H9 (cell line): ENCODE measurements around the gene RGS9. TPM values are rescaled to one million over a fixed set of nuclear protein-coding genes. Genes with fewer than 3 reads are reported as not detected.

ENCODE experiments used
- DNase-seq: peaks from one replicate; pipeline ENCODE4 v3.0.0-alpha.2; 2017
- H2AFZ ChIP-seq: one replicate; pipeline ENCODE4 v1.6.1; 2013; ENCODE audit warnings: mild to moderate bottlenecking, low read length, control low read depth, moderate library complexity
- H2AK5ac ChIP-seq: 2 replicates; pipeline ENCODE4 v1.6.1; 2013; ENCODE audit warnings: low read length, control low read depth, mixed read lengths; ENCODE audit not compliant: insufficient read length
- H2BK120ac ChIP-seq: one replicate; pipeline ENCODE4 v1.6.1; 2013; ENCODE audit warnings: low read depth, mild to moderate bottlenecking, low read length, control low read depth, inconsistent platforms; ENCODE audit not compliant: poor library complexity, severe bottlenecking
- H2BK12ac ChIP-seq: 2 replicates; pipeline ENCODE4 v1.6.1; 2013; ENCODE audit warnings: low read length, control low read depth, mixed read lengths, low read depth; ENCODE audit not compliant: insufficient read length
- H2BK15ac ChIP-seq: 2 replicates; pipeline ENCODE4 v1.6.1; 2013; ENCODE audit warnings: low read depth, low read length, control low read depth
- H2BK20ac ChIP-seq: one replicate; pipeline ENCODE4 v1.6.1; 2013; ENCODE audit warnings: low read depth, mild to moderate bottlenecking, low read length, control low read depth, inconsistent platforms; ENCODE audit not compliant: poor library complexity, severe bottlenecking
- H2BK5ac ChIP-seq: 2 replicates; pipeline ENCODE4 v1.6.1; 2013; ENCODE audit warnings: low read length, control low read depth, mixed read lengths; ENCODE audit not compliant: insufficient read length
- H3K14ac ChIP-seq: 2 replicates; pipeline ENCODE4 v1.6.1; 2013; ENCODE audit warnings: low read length, control low read depth; ENCODE audit not compliant: insufficient read depth
- H3K18ac ChIP-seq: 2 replicates; pipeline ENCODE4 v1.6.1; 2013; ENCODE audit warnings: low read depth, mild to moderate bottlenecking, mixed read lengths, low read length, control low read depth; ENCODE audit not compliant: insufficient read length
- H3K23ac ChIP-seq: 2 replicates; pipeline ENCODE4 v1.6.1; 2013; ENCODE audit warnings: low read length, control low read depth, mixed read lengths, low read depth; ENCODE audit not compliant: insufficient read length
- H3K23me2 ChIP-seq: 2 replicates; pipeline ENCODE4 v1.6.1; 2013; ENCODE audit warnings: low read depth, mild to moderate bottlenecking, mixed read lengths, low read length, control low read depth; ENCODE audit not compliant: insufficient read length, poor library complexity, severe bottlenecking
- H3K27ac ChIP-seq: 2 replicates; pipeline ENCODE4 v1.5.1; 2013; ENCODE audit warnings: low read length, control low read depth, mixed read lengths, low read depth; ENCODE audit not compliant: insufficient read length
- H3K27me3 ChIP-seq: 2 replicates; pipeline ENCODE4 v1.6.1; 2013; ENCODE audit warnings: low read length, control low read depth, inconsistent platforms; ENCODE audit not compliant: insufficient read depth
- H3K4ac ChIP-seq: 2 replicates; pipeline ENCODE4 v1.6.1; 2013; ENCODE audit warnings: low read depth, mild to moderate bottlenecking, control low read depth, inconsistent platforms, low read length, moderate library complexity
- H3K4me1 ChIP-seq: 2 replicates; pipeline ENCODE4 v1.6.1; 2013; ENCODE audit warnings: low read length, control low read depth, inconsistent platforms; ENCODE audit not compliant: insufficient read depth
- H3K4me2 ChIP-seq: 2 replicates; pipeline ENCODE4 v1.6.1; 2013; ENCODE audit warnings: low read length, control low read depth, mixed read lengths; ENCODE audit not compliant: insufficient read length, insufficient read depth
- H3K56ac ChIP-seq: 2 replicates; pipeline ENCODE4 v1.6.1; 2013; ENCODE audit warnings: low read depth, mild to moderate bottlenecking, mixed read lengths, low read length, control low read depth; ENCODE audit not compliant: insufficient read length
- H3K79me1 ChIP-seq: 2 replicates; pipeline ENCODE4 v1.6.1; 2013; ENCODE audit warnings: low read depth, mild to moderate bottlenecking, moderate library complexity, low read length, control low read depth, inconsistent platforms; ENCODE audit not compliant: insufficient read depth, poor library complexity, severe bottlenecking
- H3K79me2 ChIP-seq: 2 replicates; pipeline ENCODE4 v1.6.1; 2013; ENCODE audit warnings: low read length, control low read depth, inconsistent platforms; ENCODE audit not compliant: insufficient read depth
- H3K9ac ChIP-seq: 2 replicates; pipeline ENCODE4 v1.6.1; 2013; ENCODE audit warnings: low read length, control low read depth, mixed read lengths; ENCODE audit not compliant: insufficient read length; ENCODE audit errors: extremely low read depth
- H3K9me3 ChIP-seq: one replicate; pipeline ENCODE4 v1.6.1; 2013; ENCODE audit warnings: low read depth, low read length, inconsistent platforms; ENCODE audit not compliant: control insufficient read depth
- H3T11ph ChIP-seq: one replicate; pipeline ENCODE4 v1.6.1; 2013; ENCODE audit warnings: mild to moderate bottlenecking, low read length, control low read depth, inconsistent platforms
- H4K20me1 ChIP-seq: one replicate; pipeline ENCODE4 v1.6.1; 2013; ENCODE audit not compliant: control insufficient read depth, insufficient read length, insufficient read depth
- H4K5ac ChIP-seq: 2 replicates; pipeline ENCODE4 v1.6.1; 2013; ENCODE audit warnings: low read depth, mild to moderate bottlenecking, mixed read lengths, low read length, control low read depth; ENCODE audit not compliant: insufficient read length
- H4K8ac ChIP-seq: replicated peaks from 2 replicates; pipeline ENCODE4 v1.6.1; 2013; ENCODE audit warnings: low read length, control low read depth, mixed read lengths, low read depth; ENCODE audit not compliant: insufficient read length
- H4K91ac ChIP-seq: 2 replicates; pipeline ENCODE4 v1.6.1; 2013; ENCODE audit warnings: low read depth, mild to moderate bottlenecking, moderate library complexity, mixed read lengths, low read length, control low read depth; ENCODE audit not compliant: insufficient read length
- H3K27ac Mint-ChIP-seq, 3 experiments: 2 replicates in 2 of 3; 3 replicates in 1 of 3; pipeline ENCODE4 v1.8.0; 2020 to 2021; ENCODE audit warnings: mixed read lengths in 3 of 3, mild to moderate bottlenecking in 1 of 3, moderate library complexity in 1 of 3
- H3K27me3 Mint-ChIP-seq: 2 replicates; pipeline ENCODE4 v1.8.0; 2021; ENCODE audit warnings: low read depth, mild to moderate bottlenecking, moderate library complexity, mixed read lengths
- H3K36me3 Mint-ChIP-seq, 3 experiments: 2 replicates in 2 of 3; 3 replicates in 1 of 3; pipeline ENCODE4 v1.8.0; 2020 to 2021; ENCODE audit warnings: low read depth in 3 of 3, mixed read lengths in 3 of 3; ENCODE audit not compliant: insufficient read depth in 1 of 3
- H3K4me1 Mint-ChIP-seq, 2 experiments: 2 replicates each; pipeline ENCODE4 v1.8.0; 2020; ENCODE audit warnings: mixed read lengths in 2 of 2
- H3K4me3 Mint-ChIP-seq, 2 experiments: 2 replicates in 1 of 2; 3 replicates in 1 of 2; pipeline ENCODE4 v1.8.0; 2020 to 2021; ENCODE audit warnings: mild to moderate bottlenecking in 2 of 2, mixed read lengths in 2 of 2, moderate library complexity in 1 of 2
- H3K9me3 Mint-ChIP-seq, 2 experiments: 2 replicates in 1 of 2; 3 replicates in 1 of 2; pipeline ENCODE4 v1.8.0; 2020; ENCODE audit warnings: mild to moderate bottlenecking in 2 of 2, mixed read lengths in 2 of 2, moderate library complexity in 1 of 2
- WGBS: extraction: QIAGEN DNeasy Blood & Tissue Kit; methylation state at CpG from one replicate; pipeline ENCODE4 v1.1.7; 2013; ENCODE audit warnings: missing lambda C conversion rate, low lambda C conversion rate, mixed read lengths; ENCODE audit not compliant: insufficient read length; ENCODE audit errors: extremely low coverage; 5-methylcytosine and 5-hydroxymethylcytosine counted together
- total RNA-seq: library from RNA; stranded (reverse); gene quantifications from 2 replicates; pipeline ENCODE4 v1.2.1, GENCODE V29; 2021
- TF ChIP-seq, protein P1 (sequence below): fragments of 200-600 bp; sonication (generic); conservative IDR thresholded peaks from 3 replicates; pipeline ENCODE4 v1.8.0; 2021; ENCODE audit warnings: antibody characterized with exemption, mild to moderate bottlenecking

RGS9 gene
- total RNA-seq, 1 experiment from 2014 or later, result 12.0 TPM

- Histone ChIP-seq H3K18ac (no peak overlapping the region), H3K23me2 (no peaks in the 10 kb centered on the region), H2AFZ (no peak overlapping the region), H4K91ac (no peak overlapping the region), H4K20me1 (no peaks in the 10 kb centered on the region), H3K27me3 (no peaks in the 10 kb centered on the region), H3K9me3 (no peaks in the 10 kb centered on the region), H2BK20ac (no peak overlapping the region), H3K4ac (no peak overlapping the region), H3K79me2 (no peaks in the 10 kb centered on the region), H3K4me1 (peaks cover 4% of the 10 kb centered on the region; the same call in 1 of the 2 replicates), H3K79me1 (no peaks in the 10 kb centered on the region), H3T11ph (no peak overlapping the region), H3K56ac (no peak overlapping the region), H2BK12ac (no peak overlapping the region), H2BK5ac (no peak overlapping the region), H3K23ac (no peak overlapping the region), H3K4me2 (no peak overlapping the region), H3K14ac (no peak overlapping the region), H3K27ac (no peak overlapping the region), H2AK5ac (no peak overlapping the region), H4K8ac (no peak overlapping the region), H2BK120ac (no peak overlapping the region), H3K9ac (no peak overlapping the region), H4K5ac (no peak overlapping the region), H2BK15ac (no peak overlapping the region)
- DNase-seq, result peak; percentile 69
- no peaks in the 10 kb centered on the region for H3K36me3 Mint-ChIP-seq
- H3K4me3 Mint-ChIP-seq, result no peak overlapping the region
- peaks cover 9 to 16% of the 10 kb centered on the region in 2 experiments for H3K4me1 Mint-ChIP-seq
- H3K9me3 Mint-ChIP-seq, result no peaks in the 10 kb centered on the region
- peak overlapping the region in 1 of 3 experiments; percentile 12; a peak in 1 of 7 replicates for H3K27ac Mint-ChIP-seq
- TF ChIP-seq, protein P1, sequence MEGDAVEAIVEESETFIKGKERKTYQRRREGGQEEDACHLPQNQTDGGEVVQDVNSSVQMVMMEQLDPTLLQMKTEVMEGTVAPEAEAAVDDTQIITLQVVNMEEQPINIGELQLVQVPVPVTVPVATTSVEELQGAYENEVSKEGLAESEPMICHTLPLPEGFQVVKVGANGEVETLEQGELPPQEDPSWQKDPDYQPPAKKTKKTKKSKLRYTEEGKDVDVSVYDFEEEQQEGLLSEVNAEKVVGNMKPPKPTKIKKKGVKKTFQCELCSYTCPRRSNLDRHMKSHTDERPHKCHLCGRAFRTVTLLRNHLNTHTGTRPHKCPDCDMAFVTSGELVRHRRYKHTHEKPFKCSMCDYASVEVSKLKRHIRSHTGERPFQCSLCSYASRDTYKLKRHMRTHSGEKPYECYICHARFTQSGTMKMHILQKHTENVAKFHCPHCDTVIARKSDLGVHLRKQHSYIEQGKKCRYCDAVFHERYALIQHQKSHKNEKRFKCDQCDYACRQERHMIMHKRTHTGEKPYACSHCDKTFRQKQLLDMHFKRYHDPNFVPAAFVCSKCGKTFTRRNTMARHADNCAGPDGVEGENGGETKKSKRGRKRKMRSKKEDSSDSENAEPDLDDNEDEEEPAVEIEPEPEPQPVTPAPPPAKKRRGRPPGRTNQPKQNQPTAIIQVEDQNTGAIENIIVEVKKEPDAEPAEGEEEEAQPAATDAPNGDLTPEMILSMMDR, result no peak
- no peaks in the 10 kb centered on the region; the same call in 1 of the 2 replicates for H3K27me3 Mint-ChIP-seq
- WGBS, result no CpG with 5 or more reads among the region's 9 CpGs
Observed at GRCh38 chr17:65243838-65244625, 106.9 kb downstream of the RGS9 start.
